SW 1271 (cell line): ENCODE measurements around the gene PDIA6.
"Not testable (repeated sequence)": the region's sequence is repeated elsewhere in the genome, so short reads cannot be mapped to it uniquely, and the experiment has no call there.

Experiments used
- DNase-seq, 2 experiments: peaks; one replicate each; lab custom pipeline; 2025; lab: John Stamatoyannopoulos, UW

PDIA6 gene

GRCh38 chr2:10810202-10811161 lies 2.1 kb downstream of the PDIA6 start:
- no peak for DNase-seq

- DNase-seq, result no peak
Measured at GRCh38 chr2:10806543-10806942, 6.0 kb downstream of the PDIA6 start.

- not testable (repeated sequence) for DNase-seq
Measured at GRCh38 chr2:10805990-10806389, 6.6 kb downstream of the PDIA6 start.

GRCh38 chr2:10802657-10803056 lies 9.9 kb downstream of the PDIA6 start:
- no peak for DNase-seq

GRCh38 chr2:10800163-10800562 lies 12.4 kb downstream of the PDIA6 start:
- DNase-seq, result no peak

GRCh38 chr2:10798783-10799182 lies 13.8 kb downstream of the PDIA6 start:
- no peak for DNase-seq

- no peak for DNase-seq
Measured at GRCh38 chr2:10796703-10797102, 15.9 kb downstream of the PDIA6 start.

- no peak for DNase-seq
Measured at GRCh38 chr2:10795508-10796046, 17.0 kb downstream of the PDIA6 start.

GRCh38 chr2:10794876-10795275 lies 17.7 kb downstream of the PDIA6 start:
- no peak for DNase-seq

- no peak for DNase-seq
Measured at GRCh38 chr2:10793816-10794215, 18.8 kb downstream of the PDIA6 start.

- no peak for DNase-seq
Measured at GRCh38 chr2:10792660-10793400, 19.8 kb downstream of the PDIA6 start.

- DNase-seq, result no peak
Measured at GRCh38 chr2:10792001-10792634, 20.5 kb downstream of the PDIA6 start.

- DNase-seq, result no peak
Measured at GRCh38 chr2:10790228-10790973, 22.2 kb downstream of the PDIA6 start.

- DNase-seq, result no peak
Measured at GRCh38 chr2:10788855-10789254, 23.7 kb downstream of the PDIA6 start.

- DNase-seq, result no peak
Measured at GRCh38 chr2:10787176-10787968, 25.2 kb downstream of the PDIA6 start.

GRCh38 chr2:10786240-10786982 lies 26.2 kb downstream of the PDIA6 start:
- DNase-seq, result no peak

- no peak for DNase-seq
Measured at GRCh38 chr2:10785260-10785659, 27.3 kb downstream of the PDIA6 start.

- DNase-seq, result no peak
Measured at GRCh38 chr2:10784719-10785118, 27.9 kb downstream of the PDIA6 start.

GRCh38 chr2:10783421-10783820 lies 29.2 kb downstream of the PDIA6 start:
- DNase-seq, result no peak

- DNase-seq, result no peak
Measured at GRCh38 chr2:10781746-10782145, 30.8 kb downstream of the PDIA6 start.
